DMS79 (cell line): ENCODE measurements around the gene IGSF3.
"Not testable (repeated sequence)": the region's sequence is repeated elsewhere in the genome, so short reads cannot be mapped to it uniquely, and the experiment has no call there.

Source experiments
- DNase-seq: peaks from one replicate; lab custom pipeline; 2025; lab: John Stamatoyannopoulos, UW

Gene IGSF3

DNA sequence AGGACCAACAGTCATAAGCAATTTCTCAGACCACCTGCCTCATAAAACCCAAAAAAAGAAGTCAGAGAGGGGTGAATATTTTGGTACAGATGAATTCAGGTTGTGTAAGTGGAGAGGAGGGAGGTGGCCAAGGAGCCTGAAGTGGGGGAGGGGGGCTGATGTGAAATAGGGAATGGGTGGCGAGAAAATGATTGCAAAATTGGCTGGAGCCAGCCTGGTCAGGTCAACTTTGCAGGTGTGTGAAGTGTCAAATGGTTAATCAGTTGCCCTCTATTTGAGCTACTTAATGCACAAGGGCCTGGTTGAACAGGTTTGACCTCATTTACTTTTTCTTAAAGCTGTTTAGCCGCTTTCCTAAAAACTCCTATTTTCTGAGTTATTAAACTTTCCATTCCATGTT is 38.1 kb downstream of the IGSF3 start:
- DNase-seq: not testable (repeated sequence)

DNA sequence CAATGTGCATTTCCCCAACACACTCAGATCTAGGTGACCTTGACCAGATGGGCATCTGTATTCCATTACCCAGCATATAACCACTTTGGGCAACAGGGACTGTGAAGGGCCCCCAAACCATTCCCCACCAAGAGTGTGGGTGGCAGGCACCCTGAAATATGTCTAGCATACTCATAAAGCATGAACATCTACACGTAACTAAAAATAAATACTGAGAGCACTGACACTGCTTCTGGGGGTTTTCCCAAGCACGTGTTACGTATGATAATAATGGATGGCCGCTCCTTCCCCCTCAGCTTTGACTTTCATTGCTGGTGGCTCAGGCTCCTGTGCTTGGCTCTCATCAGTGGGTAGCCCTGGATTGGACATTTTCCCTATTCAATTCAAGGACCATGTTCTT is 39.1 kb downstream of the IGSF3 start:
- no peak for DNase-seq

DNA sequence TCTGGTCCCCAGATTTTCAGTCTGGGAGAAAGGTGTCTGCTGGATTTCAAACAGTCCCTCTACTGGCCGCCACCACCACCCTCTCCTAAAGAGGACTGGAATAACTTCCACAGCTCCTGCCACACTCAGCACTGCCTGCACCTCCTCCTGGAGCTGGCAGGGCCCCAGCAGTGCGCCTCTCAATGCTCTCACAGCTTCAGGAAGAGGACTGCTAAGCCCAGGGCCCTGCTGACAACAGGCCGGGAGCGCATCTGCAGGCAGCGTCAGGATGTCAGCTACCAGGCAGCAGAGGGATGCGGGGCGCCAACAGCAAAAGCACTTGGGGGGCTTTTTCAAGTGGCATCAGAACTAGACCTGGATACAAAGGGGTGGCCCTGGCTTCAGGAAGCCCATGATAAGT is 40.2 kb downstream of the IGSF3 start:
- peak; percentile 66 for DNase-seq

DNA sequence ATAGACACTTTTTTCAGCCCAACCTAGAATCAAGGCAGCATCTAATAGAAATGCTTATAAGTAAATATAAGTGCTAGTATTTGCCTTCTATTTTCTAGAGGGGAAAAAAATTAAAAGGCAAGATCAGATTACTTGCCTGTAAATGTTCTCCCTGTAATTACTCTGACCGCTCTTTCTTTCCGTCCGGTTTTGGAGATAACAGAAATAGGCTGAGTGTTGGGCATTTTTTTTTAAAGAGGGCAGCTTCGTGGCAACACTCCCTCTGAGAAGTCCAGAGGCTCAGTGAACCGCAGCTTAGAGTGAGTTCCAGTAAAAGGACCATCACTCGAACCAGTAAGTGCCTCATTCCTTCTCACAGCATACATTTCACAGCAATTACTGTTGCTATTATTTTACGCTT is 40.6 kb downstream of the IGSF3 start:
- not testable (repeated sequence) for DNase-seq

DNA sequence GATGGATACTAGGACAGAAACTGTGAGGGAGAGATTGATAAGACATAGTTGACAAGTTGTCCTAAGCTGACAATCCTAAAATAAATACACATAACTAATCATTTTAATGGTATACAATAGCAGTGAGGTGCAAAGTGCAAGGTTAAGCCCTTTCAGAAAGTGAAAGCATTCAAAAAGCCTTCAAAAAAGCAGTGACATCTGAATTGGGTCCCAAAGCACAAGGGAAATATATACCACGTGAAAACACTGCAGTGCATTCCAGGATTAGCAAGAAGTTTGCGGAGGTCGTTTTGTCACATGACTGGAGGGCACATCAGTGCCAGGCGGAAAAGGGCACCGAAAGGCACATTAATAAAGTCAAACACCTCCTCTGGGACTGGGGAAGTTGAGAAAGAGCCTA is 42.4 kb downstream of the IGSF3 start:
- not testable (repeated sequence) for DNase-seq

DNA sequence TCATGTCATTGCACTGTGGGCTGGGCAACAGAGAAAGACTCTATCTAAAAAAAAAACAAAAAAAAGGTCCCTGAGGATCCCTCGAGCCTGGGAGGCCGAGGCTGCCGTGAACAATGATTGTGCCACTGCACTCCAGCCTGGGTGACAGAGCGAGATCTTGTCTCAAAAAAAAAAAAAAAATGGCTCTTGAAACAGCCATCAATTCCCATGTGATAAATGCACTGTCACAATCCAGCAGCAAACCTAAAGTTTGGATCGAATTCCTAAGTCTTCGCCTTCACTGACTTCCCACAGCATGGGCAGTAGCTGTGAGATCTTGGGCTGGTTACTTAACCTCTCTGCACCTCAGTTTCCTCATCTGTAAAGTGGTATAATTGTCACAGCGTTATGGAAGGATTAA is 43.5 kb downstream of the IGSF3 start:
- DNase-seq: no peak

DNA sequence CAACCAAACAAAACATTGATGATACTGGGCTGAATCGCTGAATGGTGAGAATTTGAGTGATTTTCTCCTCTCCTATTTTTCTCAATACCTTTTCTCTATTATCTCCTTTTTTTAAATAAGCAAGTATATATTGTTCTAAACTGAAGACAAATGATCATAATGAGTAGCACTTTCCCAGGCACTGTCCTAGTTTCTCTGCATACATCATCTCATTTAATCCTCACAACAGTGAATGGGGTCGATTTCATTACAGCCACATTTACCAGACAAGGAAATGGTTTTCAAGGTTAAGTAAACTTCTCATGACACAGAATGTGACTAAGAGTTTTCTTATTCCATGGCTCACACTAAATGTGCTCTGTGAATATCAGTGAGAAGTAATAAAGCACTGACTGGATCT is 45.0 kb downstream of the IGSF3 start:
- not testable (repeated sequence) for DNase-seq

DNA sequence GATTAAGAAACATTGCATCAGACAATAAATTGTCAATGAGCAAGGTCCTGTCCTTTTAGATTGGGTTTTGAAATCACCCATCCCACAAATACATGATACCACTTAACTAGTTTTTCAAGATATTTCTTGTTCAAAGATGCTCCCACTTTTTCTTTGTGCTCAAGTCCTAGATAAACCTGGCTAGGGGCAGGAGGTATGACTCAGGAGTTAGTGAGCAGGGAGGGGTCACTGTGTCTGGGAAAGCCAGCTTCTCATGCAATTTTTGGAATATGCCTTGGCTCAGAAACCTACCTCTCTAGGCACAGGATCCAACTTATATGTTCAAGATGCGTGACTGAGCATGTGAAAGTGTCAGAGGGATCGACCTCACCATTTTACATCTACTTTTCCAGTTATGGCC is 45.8 kb downstream of the IGSF3 start:
- DNase-seq: peak; percentile 13

DNA sequence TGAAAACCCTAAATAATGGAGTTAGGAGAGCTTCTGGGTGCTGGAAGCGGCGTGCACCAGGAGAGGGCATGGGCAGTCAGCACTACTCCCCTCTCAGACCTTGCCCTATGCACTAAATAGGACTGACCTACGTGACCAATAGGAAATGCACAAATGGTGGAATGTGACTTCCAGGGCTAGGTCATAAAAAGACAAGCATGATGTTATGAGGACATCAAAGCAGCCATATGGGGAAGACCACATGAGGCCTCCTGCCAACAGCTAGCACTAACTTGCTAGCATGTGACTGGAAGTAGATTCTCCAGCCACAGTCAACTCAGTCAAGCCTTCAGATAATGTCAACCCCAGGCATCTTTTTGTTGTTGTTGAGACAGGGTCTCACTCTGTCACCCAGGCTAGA is 47.1 kb downstream of the IGSF3 start:
- not testable (repeated sequence) for DNase-seq

DNA sequence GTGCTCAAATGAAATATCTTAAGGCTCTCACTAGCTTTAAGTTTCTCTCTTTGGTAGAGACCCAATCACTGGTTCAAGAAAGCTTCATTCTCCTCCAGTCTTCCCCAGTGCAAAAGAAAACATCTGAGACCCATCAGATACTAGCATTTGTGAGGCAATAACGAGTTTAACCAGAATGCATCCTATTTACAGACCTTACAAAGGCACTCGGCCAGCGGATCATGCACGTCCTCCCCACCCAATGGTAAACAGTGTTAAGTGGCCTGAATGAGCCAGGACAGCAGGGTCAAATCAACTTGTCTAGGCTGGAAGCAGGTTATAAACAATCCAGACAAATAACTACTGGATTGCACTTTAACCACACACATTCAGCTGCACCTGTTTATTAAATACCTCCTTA is 48.4 kb downstream of the IGSF3 start:
- peak; percentile 48 for DNase-seq

DNA sequence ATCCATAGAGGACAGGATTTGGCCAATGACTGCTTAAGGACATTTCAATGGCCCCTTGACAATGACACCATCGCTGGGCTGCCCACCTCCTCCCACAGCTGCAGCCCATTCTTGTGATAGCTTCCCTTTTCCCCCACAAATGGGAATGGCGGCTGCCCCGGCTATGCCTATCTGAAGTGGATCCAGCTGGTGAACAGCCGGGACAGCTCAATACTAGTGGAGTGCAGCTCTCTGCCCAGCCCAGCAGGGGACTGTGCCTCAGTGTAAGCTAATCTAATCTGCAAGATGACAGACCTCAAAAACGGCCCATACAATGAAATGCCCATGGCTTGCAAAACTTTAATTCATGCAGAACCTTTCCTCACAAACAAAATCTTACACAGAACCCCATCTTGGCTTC is 49.7 kb downstream of the IGSF3 start:
- DNase-seq: not testable (repeated sequence)

DNA sequence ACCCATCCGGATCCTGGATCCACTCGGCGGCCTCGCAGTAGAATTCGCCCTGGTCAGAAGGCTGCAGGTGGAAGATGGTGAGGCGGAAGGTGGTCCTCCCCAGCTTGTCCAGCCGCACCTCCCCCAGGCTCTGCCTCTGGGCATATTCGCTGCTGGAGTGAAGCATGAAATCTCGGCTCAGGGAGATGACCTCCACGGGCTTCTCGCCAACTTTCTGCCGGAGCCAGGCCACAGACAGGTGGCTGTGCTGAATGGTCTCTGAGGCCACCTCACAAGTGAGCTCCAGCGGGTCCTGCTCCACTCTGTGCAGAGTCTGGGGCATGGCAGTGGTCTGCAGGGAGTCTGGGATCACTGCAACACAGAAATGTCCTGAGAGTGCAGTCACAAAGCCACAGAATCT is 53.7 kb downstream of the IGSF3 start:
- DNase-seq: not testable (repeated sequence)

DNA sequence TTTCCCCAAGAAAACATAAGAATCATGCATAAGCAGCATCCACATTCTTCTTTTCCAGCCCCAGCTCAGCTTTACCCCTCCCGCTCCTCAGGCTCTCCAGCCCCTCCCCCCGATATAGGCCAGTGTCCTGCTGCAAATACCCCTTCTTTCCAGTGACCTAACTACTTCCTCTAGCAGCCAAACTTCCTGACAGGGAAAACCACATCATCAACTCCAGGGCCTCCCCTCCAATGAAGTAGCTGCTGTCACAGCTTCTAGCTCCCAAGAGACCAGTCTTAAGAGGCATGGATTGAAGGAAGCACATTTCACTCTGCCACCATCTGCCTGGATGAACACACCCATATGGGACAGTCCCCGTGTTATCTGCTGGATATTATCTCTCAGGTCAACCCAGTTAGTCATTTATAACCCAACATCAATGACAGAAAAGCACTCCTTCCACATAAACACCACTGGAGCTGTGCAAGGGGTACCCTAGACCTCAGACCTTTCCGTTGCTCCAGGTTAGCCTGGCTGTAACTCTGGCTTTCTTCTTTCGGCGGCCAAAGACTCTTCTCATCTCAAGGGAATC is 57.6 kb downstream of the IGSF3 start:
- DNase-seq: not testable (repeated sequence)

DNA sequence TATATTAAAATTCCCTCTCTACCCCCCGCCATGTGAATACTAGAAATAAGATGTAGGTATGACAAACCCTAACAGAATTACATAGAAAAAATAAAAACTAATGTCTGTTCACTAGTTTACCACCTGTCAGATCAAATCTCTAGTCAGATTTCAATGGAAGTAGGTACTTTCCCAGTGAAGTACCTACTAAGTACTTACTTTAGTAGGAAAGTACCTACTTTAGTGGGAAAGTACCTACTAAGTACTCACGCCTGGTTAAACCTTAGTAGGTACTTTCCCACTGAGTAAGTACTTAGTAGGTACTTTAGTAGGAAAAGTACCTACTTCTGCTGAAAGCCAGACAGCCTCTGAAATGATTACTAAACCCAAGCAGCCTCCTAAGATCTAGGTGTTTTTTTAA is 58.7 kb downstream of the IGSF3 start:
- not testable (repeated sequence) for DNase-seq

DNA sequence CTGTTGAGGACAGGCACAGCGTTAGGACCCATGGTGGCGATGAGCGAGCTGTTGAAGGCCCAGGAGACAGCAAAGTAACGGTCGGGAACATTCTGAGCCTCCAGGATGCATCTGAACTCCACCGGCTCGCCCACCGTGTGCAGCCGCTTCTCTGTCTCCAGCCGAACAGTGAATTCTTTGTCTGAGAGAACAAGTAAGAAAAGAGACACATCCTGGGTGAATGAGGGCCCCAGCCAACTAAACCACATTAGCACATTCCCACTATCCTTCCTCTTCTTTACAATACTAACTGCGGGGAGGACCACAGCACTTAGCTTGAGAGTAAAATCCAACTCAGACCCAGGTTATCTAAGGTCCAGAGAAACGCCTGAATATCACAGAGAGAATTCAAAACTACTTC is 59.4 kb downstream of the IGSF3 start:
- not testable (repeated sequence) for DNase-seq

DNA sequence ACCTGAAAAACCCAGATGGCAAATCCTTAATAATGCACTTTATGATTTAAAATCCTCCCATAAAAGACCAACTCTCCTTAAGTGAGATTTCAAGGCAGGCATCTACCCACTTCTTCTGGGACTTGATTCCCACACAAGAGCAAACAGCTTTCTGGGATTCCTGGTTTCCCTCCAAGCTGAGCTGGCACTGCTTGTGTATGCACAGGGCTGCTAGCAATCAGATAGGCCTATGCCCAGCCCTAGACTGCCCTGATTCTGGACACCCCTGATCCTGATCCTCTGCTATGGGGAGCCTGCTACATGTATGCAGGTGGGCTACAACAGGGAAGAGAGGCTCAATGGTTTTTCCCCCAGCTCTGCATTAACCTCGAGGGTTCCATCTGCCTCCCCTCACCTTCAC is 60.1 kb downstream of the IGSF3 start:
- not testable (repeated sequence) for DNase-seq

DNA sequence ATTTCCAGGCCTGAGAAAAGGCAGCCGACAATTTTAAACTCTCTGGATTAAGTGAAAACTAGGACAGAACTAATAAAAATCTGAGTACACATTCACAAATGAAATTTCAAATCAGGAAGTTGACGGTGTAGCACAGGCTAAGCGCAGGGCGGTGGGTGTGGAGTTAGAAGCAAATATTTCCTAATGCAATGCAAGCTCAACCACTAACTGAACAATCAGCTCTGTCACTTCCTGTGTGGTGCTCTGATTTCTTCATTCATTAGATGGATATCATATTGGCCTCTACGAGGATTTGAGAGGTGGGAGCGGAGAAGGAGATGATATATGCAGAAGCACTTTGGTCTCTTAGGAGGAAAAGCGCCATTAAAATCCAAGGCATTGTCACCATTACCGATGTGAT is 61.5 kb downstream of the IGSF3 start:
- DNase-seq: not testable (repeated sequence)

DNA sequence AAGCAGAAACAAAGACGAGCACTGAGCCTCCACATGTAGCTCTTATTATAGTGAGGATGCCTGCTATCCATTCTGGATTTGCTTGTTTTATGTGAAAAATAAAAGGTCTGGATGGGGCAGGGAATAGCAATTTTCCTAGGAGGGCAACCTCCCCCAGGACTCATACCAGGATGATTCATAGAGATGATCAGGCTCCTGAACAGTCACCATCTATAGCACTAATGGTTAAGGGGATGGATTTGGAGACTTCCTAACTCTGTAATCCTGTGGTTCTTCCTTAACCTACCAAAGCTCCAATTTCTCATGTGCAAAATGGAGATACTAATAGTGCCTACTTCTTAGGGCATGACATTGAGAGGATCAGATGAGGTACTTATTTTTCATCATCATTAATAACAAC is 62.2 kb downstream of the IGSF3 start:
- DNase-seq: no peak

DNA sequence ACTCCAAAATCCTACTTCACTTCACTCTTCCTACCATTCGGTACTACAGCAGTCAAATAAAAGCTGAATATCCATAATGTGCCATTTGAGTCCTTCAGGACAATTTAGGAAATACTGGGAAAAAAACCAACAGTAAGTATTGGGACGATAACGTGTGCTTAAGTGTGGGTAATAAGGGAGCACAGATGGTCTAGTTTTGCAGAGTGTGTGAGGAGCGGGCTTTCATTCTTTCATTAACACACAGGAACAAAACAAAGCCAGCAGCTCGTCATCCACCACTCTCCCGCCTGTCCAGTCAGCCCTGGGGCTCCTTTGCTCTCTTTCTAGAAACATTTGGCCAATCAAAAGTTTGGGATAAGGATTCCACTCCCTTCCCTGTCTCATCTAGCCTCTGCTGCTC is 63.1 kb downstream of the IGSF3 start:
- not testable (repeated sequence) for DNase-seq

DNA sequence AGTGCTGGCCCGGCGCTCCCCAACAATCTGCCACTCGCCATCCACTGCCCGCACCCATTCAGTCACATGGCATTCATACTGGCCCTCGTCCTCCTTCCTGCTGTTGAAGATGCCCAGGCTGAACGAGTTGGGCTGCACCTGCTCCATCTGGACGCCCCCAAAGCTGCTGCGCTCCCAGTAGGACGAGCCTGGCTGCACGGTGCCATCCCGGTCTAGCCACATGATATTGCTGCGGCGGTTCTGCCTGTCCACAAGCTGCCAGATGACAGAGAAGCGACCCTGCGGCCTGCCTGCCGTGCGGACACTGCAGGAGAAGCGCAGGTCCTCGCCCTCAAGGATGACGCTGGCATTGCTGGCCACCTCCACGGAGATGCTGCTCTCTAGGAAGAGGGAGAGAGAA is 63.9 kb downstream of the IGSF3 start:
- DNase-seq: not testable (repeated sequence)

DNA sequence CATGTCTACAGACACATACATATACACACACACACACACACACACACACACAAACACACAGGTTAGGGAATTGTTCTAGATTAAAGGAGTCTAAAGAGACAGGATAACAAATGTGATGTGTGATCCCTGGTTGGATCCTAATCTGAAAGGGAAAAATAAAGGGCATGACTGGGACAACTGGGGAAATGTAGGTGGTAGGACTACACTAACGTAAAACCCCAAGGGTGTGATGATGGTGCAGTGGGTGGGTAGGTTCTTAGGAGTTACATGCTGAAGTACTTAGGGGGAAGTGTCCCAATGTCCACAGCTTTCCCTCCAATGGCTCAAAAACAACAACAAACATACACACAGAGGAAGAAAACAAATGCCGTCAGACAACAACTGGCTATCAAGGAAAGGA is 68.2 kb downstream of the IGSF3 start:
- not testable (repeated sequence) for DNase-seq

DNA sequence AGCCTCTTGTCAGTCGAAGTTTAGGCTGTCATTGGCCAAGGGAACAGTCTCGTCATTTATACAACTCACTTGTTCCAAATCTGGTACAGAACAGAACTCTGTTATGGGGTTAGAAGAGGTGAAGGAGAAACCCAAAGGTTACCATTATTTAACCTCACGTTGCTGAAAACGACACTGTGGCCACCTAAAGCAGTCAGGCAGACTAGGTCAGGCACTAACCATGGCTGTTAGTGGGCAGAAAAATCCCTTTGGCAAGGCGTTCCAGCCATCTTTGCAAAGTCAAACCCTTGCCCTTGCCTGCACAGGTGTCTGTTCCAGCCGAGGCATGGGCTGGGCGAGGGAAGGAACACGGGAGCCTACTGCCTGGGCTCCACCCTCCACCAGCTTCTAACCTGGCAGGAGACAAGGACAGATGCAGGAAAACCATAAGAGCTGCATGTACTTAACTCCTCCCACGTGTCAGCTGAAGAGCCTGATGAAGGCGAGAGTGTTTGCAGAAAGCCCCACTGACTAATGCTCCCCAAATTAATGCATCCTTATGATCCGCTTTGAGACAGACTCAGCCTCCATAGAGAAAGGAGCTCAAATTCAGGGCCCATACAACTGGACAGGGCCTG is 69.0 kb downstream of the IGSF3 start:
- not testable (repeated sequence) for DNase-seq

DNA sequence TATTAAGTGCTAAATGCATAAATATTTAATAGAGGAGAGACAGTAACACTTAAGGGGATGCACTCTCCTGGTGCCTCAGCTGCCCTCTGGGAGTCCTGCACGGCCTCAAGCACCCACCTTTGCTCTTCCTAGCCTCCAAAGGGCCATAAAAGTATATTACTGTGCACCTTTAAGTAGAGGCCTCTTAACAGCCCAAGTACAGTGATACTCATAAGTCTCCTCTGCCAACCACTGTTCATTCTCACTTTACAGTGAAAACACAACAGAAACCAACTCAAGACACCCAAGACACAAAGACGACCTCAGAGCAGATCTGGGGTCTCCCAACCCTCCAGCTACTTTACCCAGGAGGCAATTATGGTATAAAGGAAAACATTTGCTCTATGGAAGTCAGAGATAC is 70.1 kb downstream of the IGSF3 start:
- DNase-seq: not testable (repeated sequence)

DNA sequence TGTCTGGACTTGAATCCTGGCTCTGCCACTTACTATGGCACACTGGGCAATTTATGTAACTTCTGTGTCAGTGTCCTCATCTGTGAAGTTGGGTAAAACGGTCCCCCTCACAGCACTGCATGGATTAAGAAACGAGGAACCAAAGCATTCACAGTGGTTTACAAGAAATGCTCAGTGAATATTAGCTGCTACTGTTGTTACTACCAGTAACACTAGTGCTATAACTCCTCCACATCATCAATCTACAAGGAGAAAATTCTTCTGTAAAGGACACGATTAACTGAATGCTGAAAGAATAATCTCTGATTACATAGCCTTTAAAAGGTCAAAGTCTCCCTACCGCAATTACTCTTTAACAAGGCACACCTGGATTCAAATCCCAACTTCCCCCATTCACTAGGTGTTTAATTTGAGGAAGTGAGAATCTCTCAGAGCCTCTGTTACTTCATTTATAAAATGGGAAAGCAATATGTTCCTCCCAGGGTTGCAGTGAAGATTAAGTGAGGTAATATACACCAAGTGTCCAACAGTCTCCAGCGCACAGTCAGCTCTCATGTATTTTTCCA is 70.7 kb downstream of the IGSF3 start:
- not testable (repeated sequence) for DNase-seq
